Kidney tubule cell (primary cell): ENCODE measurements around the gene PODN.

Experiments
- DNase-seq: peaks from one replicate; pipeline ENCODE4 v3.0.0-alpha.2; 2018; ENCODE audit warnings: low spot score

Gene PODN

GRCh38 chr1:53132176-53132575 lies 70.2 kb downstream of the PODN start:
- no peak for DNase-seq

- DNase-seq, result no peak
Observed at GRCh38 chr1:53133261-53134041, 71.4 kb downstream of the PODN start.

- no peak for DNase-seq
Observed at GRCh38 chr1:53134042-53134485, 72.1 kb downstream of the PODN start.
